Fibroblast of lung (primary cell): ENCODE measurements around the gene DUS2. TPM values are rescaled to one million over a fixed set of nuclear protein-coding genes. Genes with fewer than 3 reads are reported as not detected.
"Not testable (repeated sequence)": the region's sequence is repeated elsewhere in the genome, so short reads cannot be mapped to it uniquely, and the experiment has no call there.

Experiments used
- DNase-seq, 2 donors: peaks; one replicate each; pipeline versions ENCODE4 v3.0.0 to v3.0.0-alpha.2; 2010; ENCODE audit warnings: low read depth in 2 of 2
- H2AFZ ChIP-seq: 2 replicates; pipeline ENCODE4 v1.5.1; 2012; ENCODE audit warnings: low read length, control low read depth, inconsistent platforms
- H3K27ac ChIP-seq: 2 replicates; pipeline ENCODE4 v1.5.1; 2011; ENCODE audit warnings: low read length, control low read depth; ENCODE audit not compliant: insufficient read depth
- H3K27me3 ChIP-seq: 2 replicates; pipeline ENCODE4 v1.5.1; 2011; ENCODE audit warnings: mild to moderate bottlenecking, low read length; ENCODE audit not compliant: control insufficient read depth, insufficient read depth
- H3K36me3 ChIP-seq: 2 replicates; pipeline ENCODE4 v1.5.1; 2011; ENCODE audit warnings: low read length; ENCODE audit not compliant: control insufficient read depth, insufficient read depth
- H3K4me1 ChIP-seq: 2 replicates; pipeline ENCODE4 v1.5.1; 2011; ENCODE audit warnings: low read length; ENCODE audit not compliant: control insufficient read depth, insufficient read depth; ENCODE audit errors: extremely low read depth
- H3K4me2 ChIP-seq: 2 replicates; pipeline ENCODE4 v1.5.1; 2011; ENCODE audit warnings: low read length, control low read depth; ENCODE audit not compliant: insufficient read depth; ENCODE audit errors: extremely low read depth
- H3K4me3 ChIP-seq, 4 experiments: fragments of 200-600 bp in 1 of 4; sonication (generic) in 1 of 4; replicated peaks in 1 of 4; 2 replicates each; pipeline ENCODE4 v1.5.1; 2011 to 2016; ENCODE audit warnings: low read length in 4 of 4, low read depth in 3 of 4, mild to moderate bottlenecking in 3 of 4, control low read depth in 2 of 4, inconsistent platforms in 1 of 4, mixed read lengths in 1 of 4; ENCODE audit not compliant: insufficient read depth in 1 of 4; ENCODE audit errors: control extremely low read depth in 1 of 4
- H3K79me2 ChIP-seq: 2 replicates; pipeline ENCODE4 v1.5.1; 2012; ENCODE audit warnings: mild to moderate bottlenecking, low read length, inconsistent platforms; ENCODE audit not compliant: control insufficient read depth, insufficient read depth
- H3K9ac ChIP-seq: 2 replicates; pipeline ENCODE4 v1.5.1; 2011; ENCODE audit warnings: mild to moderate bottlenecking, low read length, control low read depth; ENCODE audit not compliant: insufficient read depth
- H3K9me3 ChIP-seq: 2 replicates; pipeline ENCODE4 v1.5.1; 2012; ENCODE audit warnings: low read depth, low read length; ENCODE audit not compliant: control insufficient read depth, insufficient read depth
- H4K20me1 ChIP-seq: 2 replicates; pipeline ENCODE4 v1.5.1; 2011; ENCODE audit warnings: low read length; ENCODE audit not compliant: control insufficient read depth, insufficient read depth; ENCODE audit errors: extremely low read depth
- CTCF ChIP-seq, 2 donors: IDR thresholded peaks in 1 of 2; conservative IDR thresholded peaks in 1 of 2; 1 replicate in 1 of 2; 2 replicates in 1 of 2; pipeline ENCODE4 v1.5.1; 2011 to 2012; ENCODE audit warnings: low read length in 2 of 2, control low read depth in 1 of 2, inconsistent platforms in 1 of 2, low read depth in 1 of 2, mild to moderate bottlenecking in 1 of 2
- EZH2 ChIP-seq: IDR thresholded peaks from 2 replicates; pipeline ENCODE4 v1.5.1; 2012; ENCODE audit warnings: low read length, control low read depth, mild to moderate bottlenecking; ENCODE audit errors: missing control alignments
- polyA plus RNA-seq, 2 donors: library from polyadenylated mRNA; depleted of rRNA in 1 of 2; stranded (reverse) in 1 of 2; unstranded in 1 of 2; fragments of >200 nt; gene quantifications; 2 replicates each; pipeline ENCODE4 v1.2.1, GENCODE V29; 2011 to 2012; ENCODE audit warnings: missing spikeins in 1 of 2
- total RNA-seq: library from RNA; depleted of rRNA; stranded (reverse); fragments of >200 nt; gene quantifications from 2 replicates; pipeline ENCODE4 v1.2.1, GENCODE V29; 2014

The DUS2 gene
- total and polyA plus RNA-seq, 2 donors (not counting 1 experiment from before 2014, with no cell fraction given), result 10.2 to 16.8 TPM

GRCh38 chr16:68115851-68116250 lies 92.8 kb downstream of the DUS2 start:
- H3K27me3 ChIP-seq, result no peaks in the 10 kb centered on the region
- H4K20me1 ChIP-seq, result no peaks in the 10 kb centered on the region
- no peak overlapping the region for H3K4me3 ChIP-seq
- TF ChIP-seq CTCF (conservative IDR thresholded peaks at IDR 0.05 in 1 of 2, IDR thresholded peaks at IDR 0.05 in 1 of 2; ENCODE audit: low read depth in 1 of 2, low read length in 2 of 2), result no peak
- no peak for TF ChIP-seq EZH2
- H3K79me2 ChIP-seq, result peaks cover 24% of the 10 kb centered on the region
- H3K36me3 ChIP-seq, result no peaks in the 10 kb centered on the region
- H3K9me3 ChIP-seq, result no peaks in the 10 kb centered on the region
- no peak overlapping the region for H3K4me2 ChIP-seq
- H2AFZ ChIP-seq, result no peak overlapping the region
- no peak overlapping the region for H3K27ac ChIP-seq
- H3K4me1 ChIP-seq, result no peaks in the 10 kb centered on the region
- no peak overlapping the region for H3K9ac ChIP-seq
- no peak for DNase-seq

DNA sequence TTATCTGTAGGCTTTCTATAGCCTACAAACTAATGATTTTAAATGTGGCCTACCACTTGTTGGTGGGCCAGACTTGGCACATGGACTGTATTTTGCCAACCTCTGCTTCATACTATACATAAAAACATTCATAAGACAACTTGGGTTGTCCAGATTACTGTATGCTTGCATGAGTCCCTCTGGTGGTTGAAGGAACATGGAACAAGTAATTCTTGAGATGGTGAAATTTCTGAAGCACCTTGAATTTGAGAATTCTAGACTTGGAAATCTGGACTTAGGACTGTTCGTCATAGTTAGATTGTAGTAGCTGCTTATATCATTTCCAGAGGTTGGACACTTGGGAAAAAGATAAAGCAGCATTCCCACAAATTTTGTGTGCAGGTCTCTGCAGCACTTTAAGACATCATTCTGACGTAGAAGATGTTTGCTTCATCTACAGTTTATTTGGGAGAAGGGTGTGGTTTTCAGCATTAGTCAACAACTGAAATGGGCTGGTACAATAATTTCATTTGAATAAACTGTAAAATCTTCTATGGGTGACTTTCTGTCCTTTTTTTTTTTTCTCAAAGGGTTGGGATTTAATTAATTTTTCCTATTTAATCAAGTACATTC lies 93.3 kb downstream of the DUS2 start:
- no peak overlapping the region for H3K4me2 ChIP-seq
- H3K4me1 ChIP-seq, result no peaks in the 10 kb centered on the region
- no peaks in the 10 kb centered on the region for H3K36me3 ChIP-seq
- no peaks in the 10 kb centered on the region for H3K27me3 ChIP-seq
- no peaks in the 10 kb centered on the region for H3K9me3 ChIP-seq
- no peak overlapping the region for H3K9ac ChIP-seq
- peak; percentile 23 to 53 for DNase-seq
- no peaks in the 10 kb centered on the region for H4K20me1 ChIP-seq
- TF ChIP-seq EZH2 (no peak), CTCF (conservative IDR thresholded peaks at IDR 0.05 in 1 of 2, IDR thresholded peaks at IDR 0.05 in 1 of 2; ENCODE audit: low read depth in 1 of 2, low read length in 2 of 2) (peak; percentile 50 to 69)
- peaks cover 23% of the 10 kb centered on the region for H3K79me2 ChIP-seq
- no peak overlapping the region for H2AFZ ChIP-seq
- no peak overlapping the region for H3K27ac ChIP-seq
- no peak overlapping the region for H3K4me3 ChIP-seq

GRCh38 chr16:68117884-68118283 lies 94.8 kb downstream of the DUS2 start:
- Histone ChIP-seq H4K20me1 (no peaks in the 10 kb centered on the region), H3K36me3 (no peaks in the 10 kb centered on the region), H3K27me3 (no peaks in the 10 kb centered on the region), H3K4me3 (no peak overlapping the region), H2AFZ (no peak overlapping the region), H3K4me2 (no peak overlapping the region), H3K9ac (no peak overlapping the region), H3K9me3 (no peaks in the 10 kb centered on the region), H3K79me2 (peaks cover 21% of the 10 kb centered on the region), H3K4me1 (no peaks in the 10 kb centered on the region), H3K27ac (no peak overlapping the region)
- TF ChIP-seq CTCF (conservative IDR thresholded peaks at IDR 0.05 in 1 of 2, IDR thresholded peaks at IDR 0.05 in 1 of 2; ENCODE audit: low read depth in 1 of 2, low read length in 2 of 2) (no peak), EZH2 (no peak)
- DNase-seq, result no peak

- DNase-seq, H3K4me3 ChIP-seq, H3K4me1 ChIP-seq, H3K27ac ChIP-seq, H3K9me3 ChIP-seq, H4K20me1 ChIP-seq, H3K9ac ChIP-seq, H3K4me2 ChIP-seq, H2AFZ ChIP-seq, H3K36me3 ChIP-seq, H3K27me3 ChIP-seq: not testable (repeated sequence)
- H3K79me2 ChIP-seq, result peaks cover 12% of the 10 kb centered on the region
Measured at GRCh38 chr16:68118954-68119353, 95.9 kb downstream of the DUS2 start.

DNA sequence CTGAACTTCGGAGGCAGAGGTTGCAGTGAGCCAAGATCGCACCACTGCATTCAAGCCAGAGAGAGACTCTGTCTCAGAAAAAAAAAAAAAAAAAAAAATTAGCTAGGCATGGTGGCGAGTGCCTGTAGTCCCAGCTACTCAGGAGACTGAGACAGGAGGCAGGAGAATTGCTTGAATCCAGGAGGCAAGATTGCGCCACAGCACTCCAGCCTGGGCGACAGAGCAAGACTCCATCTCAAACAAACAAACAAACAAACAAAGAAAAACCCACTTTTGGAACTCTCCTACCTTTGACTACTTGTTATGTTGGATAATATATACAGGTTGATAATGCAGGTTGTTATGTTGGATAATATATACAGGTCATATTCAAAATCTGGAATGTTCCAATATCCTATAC lies 97.4 kb downstream of the DUS2 start:
- H4K20me1 ChIP-seq, H2AFZ ChIP-seq, DNase-seq, H3K9ac ChIP-seq, H3K79me2 ChIP-seq, H3K36me3 ChIP-seq, H3K4me3 ChIP-seq, H3K27me3 ChIP-seq, H3K4me1 ChIP-seq, H3K27ac ChIP-seq, H3K4me2 ChIP-seq, H3K9me3 ChIP-seq: not testable (repeated sequence)
